HEK293 (cell line): Measurements from ENCODE around the gene SNCAIP.

Experiments used
- CTCF ChIA-PET: fragments of 350-600 bp; formaldehyde crosslinking; extraction: SDS; loops from one replicate; lab custom pipeline; 2021; ENCODE audit warnings: antibody characterized with exemption; lab: Yijun Ruan, JAX
- POLR2A ChIA-PET: fragments of 300-600 bp; formaldehyde crosslinking; extraction: SDS; loops from one replicate; lab custom pipeline; 2020; ENCODE audit warnings: antibody characterized with exemption, inconsistent platforms; lab: Yijun Ruan, JAX
- H3K27ac ChIP-seq: fragments of 200-500 bp; sonication (Bioruptor generic); 2 replicates; pipeline ENCODE4 v1.5.1; 2014; ENCODE audit warnings: low read depth, low read length, control low read depth, inconsistent platforms; ENCODE audit errors: extremely low read depth
- H3K36me3 ChIP-seq, 2 experiments: fragments of 200-500 bp in 1 of 2; sonication (Bioruptor generic) in 1 of 2; 1 replicate in 1 of 2; 2 replicates in 1 of 2; pipeline ENCODE4 v1.5.1; 2014 to 2017; ENCODE audit warnings: inconsistent platforms in 2 of 2, low read length in 2 of 2; ENCODE audit not compliant: control insufficient read depth in 2 of 2, insufficient read depth in 1 of 2
- H3K4me1 ChIP-seq: fragments of 200-500 bp; sonication (Bioruptor generic); 2 replicates; pipeline ENCODE4 v1.5.1; 2014; ENCODE audit warnings: mild to moderate bottlenecking, low read length, inconsistent platforms; ENCODE audit not compliant: control insufficient read depth, insufficient read depth
- H3K4me3 ChIP-seq: 2 replicates; pipeline ENCODE4 v1.5.1; 2011; ENCODE audit warnings: low read depth, mild to moderate bottlenecking, control low read depth, low read length, moderate library complexity
- H3K9me3 ChIP-seq: fragments of 200-500 bp; sonication (Bioruptor generic); 2 replicates; pipeline ENCODE4 v1.5.1; 2014; ENCODE audit warnings: low read depth, low read length, inconsistent platforms; ENCODE audit not compliant: control insufficient read depth, insufficient read depth
- CTCF ChIP-seq: fragments of 450-650 bp; formaldehyde crosslinking; IDR thresholded peaks from 2 replicates; pipeline ENCODE4 v1.5.1; 2016; ENCODE audit warnings: missing biosample characterization, missing genetic modification characterization
- OSR2 ChIP-seq: fragments of 450-650 bp; formaldehyde crosslinking; IDR thresholded peaks from 2 replicates; pipeline ENCODE4 v1.5.1; 2016; ENCODE audit warnings: missing biosample characterization, missing genetic modification characterization
- PRDM1 ChIP-seq: fragments of 450-650 bp; formaldehyde crosslinking; IDR thresholded peaks from 2 replicates; pipeline ENCODE4; 2016; ENCODE audit warnings: missing biosample characterization, missing genetic modification characterization
- ZBTB1 ChIP-seq: fragments of 450-650 bp; formaldehyde crosslinking; IDR thresholded peaks from 2 replicates; pipeline ENCODE4 v1.5.1; 2016; ENCODE audit warnings: missing biosample characterization, missing genetic modification characterization
- ZFHX2 ChIP-seq: fragments of 450-650 bp; formaldehyde crosslinking; conservative IDR thresholded peaks from 2 replicates; pipeline ENCODE4 v1.5.1; 2016; ENCODE audit warnings: missing biosample characterization, missing genetic modification characterization
- ZNF2 ChIP-seq: fragments of 450-650 bp; formaldehyde crosslinking; IDR thresholded peaks from 2 replicates; pipeline ENCODE4 v1.5.1; 2016; ENCODE audit warnings: missing biosample characterization, missing genetic modification characterization
- ZNF24 ChIP-seq: fragments of 450-650 bp; formaldehyde crosslinking; IDR thresholded peaks from 2 replicates; pipeline ENCODE4 v1.5.1; 2016; ENCODE audit warnings: missing biosample characterization, missing genetic modification characterization
- ZNF302 ChIP-seq: fragments of 450-650 bp; formaldehyde crosslinking; IDR thresholded peaks from 2 replicates; pipeline ENCODE4 v1.5.1; 2016; ENCODE audit warnings: missing biosample characterization, missing genetic modification characterization, low read depth
- ZNF335 ChIP-seq: fragments of 450-650 bp; formaldehyde crosslinking; conservative IDR thresholded peaks from 2 replicates; pipeline ENCODE4 v1.5.1; 2016; ENCODE audit warnings: missing biosample characterization, missing genetic modification characterization
- ZNF394 ChIP-seq: fragments of 450-650 bp; formaldehyde crosslinking; IDR thresholded peaks from 2 replicates; pipeline ENCODE4 v1.5.1; 2016; ENCODE audit warnings: missing biosample characterization, missing genetic modification characterization, mild to moderate bottlenecking, moderate library complexity, borderline replicate concordance
- ZNF624 ChIP-seq: fragments of 450-650 bp; formaldehyde crosslinking; IDR thresholded peaks from 2 replicates; pipeline ENCODE4 v1.5.1; 2017; ENCODE audit warnings: missing biosample characterization, missing genetic modification characterization
- ZNF639 ChIP-seq: fragments of 450-650 bp; formaldehyde crosslinking; IDR thresholded peaks from 2 replicates; pipeline ENCODE4 v1.5.1; 2016; ENCODE audit warnings: missing biosample characterization, missing genetic modification characterization
- ZNF645 ChIP-seq: fragments of 450-650 bp; formaldehyde crosslinking; IDR thresholded peaks from 2 replicates; pipeline ENCODE4; 2016; ENCODE audit warnings: missing biosample characterization, missing genetic modification characterization
- ZNF654 ChIP-seq: fragments of 450-650 bp; formaldehyde crosslinking; IDR thresholded peaks from 2 replicates; pipeline ENCODE4 v1.5.1; 2016; ENCODE audit warnings: low read depth, missing biosample characterization, missing genetic modification characterization
- ZNF658 ChIP-seq: fragments of 450-650 bp; formaldehyde crosslinking; IDR thresholded peaks from 2 replicates; pipeline ENCODE4; 2016; ENCODE audit warnings: missing biosample characterization, missing genetic modification characterization
- ZNF701 ChIP-seq: fragments of 450-650 bp; formaldehyde crosslinking; IDR thresholded peaks from 2 replicates; pipeline ENCODE4 v1.5.1; 2016; ENCODE audit warnings: missing biosample characterization, missing genetic modification characterization
- ZSCAN4 ChIP-seq: fragments of 450-650 bp; formaldehyde crosslinking; IDR thresholded peaks from 2 replicates; pipeline ENCODE4 v1.5.1; 2017; ENCODE audit warnings: missing biosample characterization, missing genetic modification characterization

SNCAIP gene

DNA sequence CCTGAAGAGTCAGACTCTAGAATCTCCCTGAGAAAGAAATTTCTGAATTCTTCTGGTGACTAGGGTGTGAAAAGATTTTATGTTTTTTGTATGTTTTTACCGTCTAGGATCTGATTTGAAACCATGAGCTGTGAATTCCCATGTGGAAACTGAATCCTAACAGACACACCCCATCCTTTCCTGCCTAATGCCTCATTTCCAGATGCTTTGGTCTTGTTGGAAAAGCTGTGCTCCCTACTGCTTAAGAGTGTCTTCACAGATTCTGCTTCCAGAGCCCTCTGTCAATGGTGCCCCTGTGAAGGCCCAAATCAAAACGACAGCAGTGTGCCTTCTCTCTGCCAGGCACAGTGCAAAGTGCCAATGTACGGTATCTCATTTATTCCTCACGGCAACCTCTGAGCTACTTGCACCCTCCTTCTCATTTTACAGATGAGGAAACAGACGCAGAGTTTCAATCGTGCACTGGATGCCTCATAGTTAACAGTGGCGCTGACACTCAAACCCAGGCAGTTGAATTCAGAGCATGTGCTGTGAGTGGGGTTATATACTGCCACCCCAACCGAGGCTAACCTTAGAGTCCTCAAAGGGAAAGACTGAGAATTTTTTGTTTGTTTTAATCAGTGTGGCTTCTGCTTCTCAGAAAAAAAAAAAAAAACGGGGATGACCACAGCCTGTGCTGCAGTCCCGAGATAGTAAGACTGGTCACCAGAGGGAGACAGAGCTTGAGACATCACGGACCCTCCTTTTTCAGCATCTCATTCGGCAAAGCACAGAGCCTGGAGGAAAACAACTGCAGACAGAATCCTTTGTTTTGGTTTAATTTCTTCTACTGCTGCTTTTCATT, 188.4 kb downstream of the SNCAIP start:
- Histone ChIP-seq H3K36me3 (no peaks in the 10 kb centered on the region), H3K4me3 (no peak overlapping the region), H3K9me3 (no peaks in the 10 kb centered on the region), H3K4me1 (no peaks in the 10 kb centered on the region), H3K27ac (no peak overlapping the region)
- POLR2A ChIA-PET, result no interaction called here
- CTCF ChIA-PET, result interaction anchor here (0.6 to 2.3 kb wide), 21 partner anchors 8 to 1915 kb away, joined by 3 to 12 read pairs (median 4); partner anchors contain the start of gene PRDM6
- TF ChIP-seq ZNF639 (tag by site-specific recombination) (no peak), CTCF (tag by site-specific recombination) (peak; percentile 66), ZNF654 (tag by site-specific recombination) (peak; percentile 95), ZNF335 (tag by site-specific recombination) (peak; percentile 52), ZNF2 (tag by site-specific recombination) (0 out of 2 replicates have a peak, but pooled peaks have one; percentile 27), ZNF658 (tag by site-specific recombination) (no peak)

DNA sequence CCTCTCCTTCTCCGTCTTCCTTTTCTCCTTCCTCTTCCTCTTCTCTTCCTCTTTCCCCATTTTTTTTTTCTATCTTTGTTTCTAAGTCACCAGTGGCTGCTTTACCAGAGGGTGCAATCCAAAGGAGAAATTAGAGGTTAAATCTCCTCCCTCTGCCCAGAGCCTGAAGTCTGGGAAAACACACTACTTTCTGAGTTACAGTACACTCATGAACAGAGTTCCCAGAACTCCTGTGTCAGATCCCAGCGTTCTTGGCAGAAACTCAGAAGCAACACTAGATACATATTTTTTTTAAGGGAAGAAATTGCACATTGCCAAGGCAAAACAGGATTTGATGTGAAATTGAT, 189.0 kb downstream of the SNCAIP start:
- ChIA-PET POLR2A (no interaction called here), CTCF (interaction anchor here (0.6 to 2.3 kb wide), 12 partner anchors 9 to 1182 kb away, joined by 3 to 12 read pairs (median 4); partner anchors contain the start of gene PRDM6)
- H3K27ac ChIP-seq, result no peak overlapping the region

DNA sequence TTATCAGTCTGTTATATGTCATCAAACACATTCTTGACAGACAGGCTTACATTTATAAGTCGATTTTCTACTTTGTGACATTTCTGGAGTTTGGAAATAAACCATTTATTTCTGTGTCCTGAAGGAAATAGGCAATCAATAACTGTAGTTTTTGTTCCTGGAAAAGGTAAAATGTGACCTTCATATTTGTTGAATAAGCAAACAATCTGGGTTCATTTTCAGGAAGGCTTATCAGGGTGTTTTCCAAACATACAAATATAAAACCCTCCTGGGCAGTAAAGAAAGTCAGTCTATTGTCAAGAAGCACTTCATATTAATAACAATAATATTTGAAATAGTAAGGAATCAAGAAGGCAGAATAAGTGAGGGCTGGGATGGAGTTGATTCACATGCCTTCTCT, 195.0 kb downstream of the SNCAIP start:
- Histone ChIP-seq H3K36me3 (no peaks in the 10 kb centered on the region), H3K9me3 (no peaks in the 10 kb centered on the region), H3K4me1 (peaks cover 4% of the 10 kb centered on the region; the same call in 1 of the 2 replicates), H3K27ac (no peak overlapping the region), H3K4me3 (no peak overlapping the region)
- ChIA-PET POLR2A (no interaction called here), CTCF (interaction anchor here (0.7 to 2.4 kb wide), 3 partner anchors 9 to 361 kb away, joined by 3 to 8 read pairs (median 3); no protein-coding TSS in a partner anchor)
- no peak for TF ChIP-seq ZNF701
- TF ChIP-seq ZNF302, result no peak
- TF ChIP-seq ZNF624 (tag by site-specific recombination), result no peak

More for the DNA sequence above, 189.0 kb downstream of the SNCAIP start:
- Histone ChIP-seq H3K9me3 (no peaks in the 10 kb centered on the region), H3K4me3 (no peak overlapping the region), H3K4me1 (peaks cover 4% of the 10 kb centered on the region; the same call in 1 of the 2 replicates), H3K36me3 (no peaks in the 10 kb centered on the region)
- TF ChIP-seq ZNF24 (no peak), PRDM1 (peak; percentile 38; the same call in 1 of the 2 replicates)

GRCh38 chr5:122507581-122507980, 195.5 kb downstream of the SNCAIP start:
- POLR2A ChIA-PET, result no interaction called here
- Histone ChIP-seq H3K4me1 (peaks cover 4% of the 10 kb centered on the region; the same call in 1 of the 2 replicates), H3K27ac (no peak overlapping the region), H3K4me3 (no peak overlapping the region), H3K9me3 (no peaks in the 10 kb centered on the region), H3K36me3 (no peaks in the 10 kb centered on the region)
- TF ChIP-seq ZNF645 (tag by site-specific recombination), result no peak
- no peak for TF ChIP-seq ZSCAN4 (tag by site-specific recombination)
- TF ChIP-seq OSR2 (tag by site-specific recombination), result no peak
- TF ChIP-seq ZBTB1 (tag by site-specific recombination), result no peak
- no peak for TF ChIP-seq ZNF394 (tag by site-specific recombination)
- no peak for TF ChIP-seq ZFHX2 (tag by site-specific recombination)
- CTCF ChIA-PET, result interaction anchor here (0.5 to 0.7 kb wide), 3 partner anchors 12 to 349 kb away, joined by 3 to 4 read pairs (median 4); no protein-coding TSS in a partner anchor
